Measurements from ENCODE around the gene HSD17B3. TPM values are rescaled to one million over a fixed set of nuclear protein-coding genes. Genes with fewer than 3 reads are reported as not detected.
A peak's percentile ranks its signal among the peaks of the same experiment; 100 is the strongest.

HSD17B3 gene
- total and polyA plus RNA-seq, 2 of the 13 experiments (the other 11 are each of a cell fraction or from before 2014, with no cell fraction given) = 0.12 TPM; not detected in 1

DNA sequence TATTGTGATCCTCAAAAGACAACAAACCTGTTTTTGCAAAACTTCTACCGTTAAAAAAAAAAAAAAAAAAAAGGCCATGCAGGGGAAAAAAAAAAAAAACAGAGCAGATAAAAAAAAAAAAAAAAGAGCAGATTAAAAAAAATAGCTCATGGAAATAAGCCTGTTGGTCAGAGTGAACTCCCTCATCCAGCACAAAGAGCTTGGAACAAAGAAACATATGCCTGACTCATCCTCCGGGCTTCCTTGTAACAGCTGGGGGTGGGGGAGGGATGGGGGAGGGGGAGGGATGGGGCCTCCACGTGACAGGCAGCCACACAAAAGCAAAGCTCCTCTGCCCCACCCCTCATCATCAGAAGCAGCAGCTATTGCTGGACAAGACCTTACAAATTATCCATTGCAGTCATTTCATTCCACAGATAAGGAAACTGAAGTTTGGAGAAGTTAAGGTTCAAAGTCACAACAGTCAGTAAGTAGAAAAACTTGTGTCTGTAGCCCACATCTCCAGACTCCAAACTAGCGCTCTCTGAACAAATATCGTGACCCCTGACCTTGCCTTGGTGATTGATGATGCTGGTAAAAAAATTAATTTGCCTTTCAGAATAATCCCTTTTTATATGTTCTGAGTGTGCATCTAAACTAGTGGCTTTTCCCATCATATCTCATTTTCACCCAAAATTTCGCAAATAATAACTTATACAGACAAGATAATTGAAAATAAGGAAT, 42.6 kb upstream of the HSD17B3 start (continued):
- TF ChIP-seq SOX13 (IDR thresholded peaks at IDR 0.05) = no peak
- TF ChIP-seq SOX13 (CRISPR knock-in tag; conservative IDR thresholded peaks at IDR 0.05 in 1 of 2, IDR thresholded peaks at IDR 0.05 in 1 of 2) = peak in 1 of 2 experiments; percentile 78; a peak in 2 of 4 replicates
- TF ChIP-seq RBFOX2 (IDR thresholded peaks at IDR 0.05; ENCODE audit: low read depth, low read length) = 0 out of 2 replicates have a peak, but pooled peaks have one; percentile 15
- TF ChIP-seq ZSCAN21 (CRISPR knock-in tag; IDR thresholded peaks at IDR 0.05; ENCODE audit: borderline replicate concordance) = no peak
- no peak for TF ChIP-seq JARID2 (CRISPR knock-in tag; IDR thresholded peaks at IDR 0.05; ENCODE audit: insufficient replicate concordance)
- TF ChIP-seq, protein P1, sequence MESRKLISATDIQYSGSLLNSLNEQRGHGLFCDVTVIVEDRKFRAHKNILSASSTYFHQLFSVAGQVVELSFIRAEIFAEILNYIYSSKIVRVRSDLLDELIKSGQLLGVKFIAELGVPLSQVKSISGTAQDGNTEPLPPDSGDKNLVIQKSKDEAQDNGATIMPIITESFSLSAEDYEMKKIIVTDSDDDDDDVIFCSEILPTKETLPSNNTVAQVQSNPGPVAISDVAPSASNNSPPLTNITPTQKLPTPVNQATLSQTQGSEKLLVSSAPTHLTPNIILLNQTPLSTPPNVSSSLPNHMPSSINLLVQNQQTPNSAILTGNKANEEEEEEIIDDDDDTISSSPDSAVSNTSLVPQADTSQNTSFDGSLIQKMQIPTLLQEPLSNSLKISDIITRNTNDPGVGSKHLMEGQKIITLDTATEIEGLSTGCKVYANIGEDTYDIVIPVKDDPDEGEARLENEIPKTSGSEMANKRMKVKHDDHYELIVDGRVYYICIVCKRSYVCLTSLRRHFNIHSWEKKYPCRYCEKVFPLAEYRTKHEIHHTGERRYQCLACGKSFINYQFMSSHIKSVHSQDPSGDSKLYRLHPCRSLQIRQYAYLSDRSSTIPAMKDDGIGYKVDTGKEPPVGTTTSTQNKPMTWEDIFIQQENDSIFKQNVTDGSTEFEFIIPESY (CRISPR knock-in tag; IDR thresholded peaks at IDR 0.05) = peak; percentile 45; the same call in 1 of the 2 replicates
- peak; percentile 65 for TF ChIP-seq NR2F6 (IDR thresholded peaks at IDR 0.05)
- no peak for TF ChIP-seq NR2F6 (CRISPR knock-in tag; IDR thresholded peaks at IDR 0.05)
- TF ChIP-seq, protein P2, sequence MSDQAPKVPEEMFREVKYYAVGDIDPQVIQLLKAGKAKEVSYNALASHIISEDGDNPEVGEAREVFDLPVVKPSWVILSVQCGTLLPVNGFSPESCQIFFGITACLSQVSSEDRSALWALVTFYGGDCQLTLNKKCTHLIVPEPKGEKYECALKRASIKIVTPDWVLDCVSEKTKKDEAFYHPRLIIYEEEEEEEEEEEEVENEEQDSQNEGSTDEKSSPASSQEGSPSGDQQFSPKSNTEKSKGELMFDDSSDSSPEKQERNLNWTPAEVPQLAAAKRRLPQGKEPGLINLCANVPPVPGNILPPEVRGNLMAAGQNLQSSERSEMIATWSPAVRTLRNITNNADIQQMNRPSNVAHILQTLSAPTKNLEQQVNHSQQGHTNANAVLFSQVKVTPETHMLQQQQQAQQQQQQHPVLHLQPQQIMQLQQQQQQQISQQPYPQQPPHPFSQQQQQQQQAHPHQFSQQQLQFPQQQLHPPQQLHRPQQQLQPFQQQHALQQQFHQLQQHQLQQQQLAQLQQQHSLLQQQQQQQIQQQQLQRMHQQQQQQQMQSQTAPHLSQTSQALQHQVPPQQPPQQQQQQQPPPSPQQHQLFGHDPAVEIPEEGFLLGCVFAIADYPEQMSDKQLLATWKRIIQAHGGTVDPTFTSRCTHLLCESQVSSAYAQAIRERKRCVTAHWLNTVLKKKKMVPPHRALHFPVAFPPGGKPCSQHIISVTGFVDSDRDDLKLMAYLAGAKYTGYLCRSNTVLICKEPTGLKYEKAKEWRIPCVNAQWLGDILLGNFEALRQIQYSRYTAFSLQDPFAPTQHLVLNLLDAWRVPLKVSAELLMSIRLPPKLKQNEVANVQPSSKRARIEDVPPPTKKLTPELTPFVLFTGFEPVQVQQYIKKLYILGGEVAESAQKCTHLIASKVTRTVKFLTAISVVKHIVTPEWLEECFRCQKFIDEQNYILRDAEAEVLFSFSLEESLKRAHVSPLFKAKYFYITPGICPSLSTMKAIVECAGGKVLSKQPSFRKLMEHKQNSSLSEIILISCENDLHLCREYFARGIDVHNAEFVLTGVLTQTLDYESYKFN (CRISPR knock-in tag; conservative IDR thresholded peaks at IDR 0.05) = no peak
- TF ChIP-seq, protein P3, sequence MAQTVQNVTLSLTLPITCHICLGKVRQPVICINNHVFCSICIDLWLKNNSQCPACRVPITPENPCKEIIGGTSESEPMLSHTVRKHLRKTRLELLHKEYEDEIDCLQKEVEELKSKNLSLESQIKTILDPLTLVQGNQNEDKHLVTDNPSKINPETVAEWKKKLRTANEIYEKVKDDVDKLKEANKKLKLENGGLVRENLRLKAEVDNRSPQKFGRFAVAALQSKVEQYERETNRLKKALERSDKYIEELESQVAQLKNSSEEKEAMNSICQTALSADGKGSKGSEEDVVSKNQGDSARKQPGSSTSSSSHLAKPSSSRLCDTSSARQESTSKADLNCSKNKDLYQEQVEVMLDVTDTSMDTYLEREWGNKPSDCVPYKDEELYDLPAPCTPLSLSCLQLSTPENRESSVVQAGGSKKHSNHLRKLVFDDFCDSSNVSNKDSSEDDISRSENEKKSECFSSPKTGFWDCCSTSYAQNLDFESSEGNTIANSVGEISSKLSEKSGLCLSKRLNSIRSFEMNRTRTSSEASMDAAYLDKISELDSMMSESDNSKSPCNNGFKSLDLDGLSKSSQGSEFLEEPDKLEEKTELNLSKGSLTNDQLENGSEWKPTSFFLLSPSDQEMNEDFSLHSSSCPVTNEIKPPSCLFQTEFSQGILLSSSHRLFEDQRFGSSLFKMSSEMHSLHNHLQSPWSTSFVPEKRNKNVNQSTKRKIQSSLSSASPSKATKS (CRISPR knock-in tag; IDR thresholded peaks at IDR 0.05) = no peak
- TF ChIP-seq ZNF441 (CRISPR knock-in tag; IDR thresholded peaks at IDR 0.05; ENCODE audit: borderline replicate concordance) = no peak
- TF ChIP-seq, protein P4, sequence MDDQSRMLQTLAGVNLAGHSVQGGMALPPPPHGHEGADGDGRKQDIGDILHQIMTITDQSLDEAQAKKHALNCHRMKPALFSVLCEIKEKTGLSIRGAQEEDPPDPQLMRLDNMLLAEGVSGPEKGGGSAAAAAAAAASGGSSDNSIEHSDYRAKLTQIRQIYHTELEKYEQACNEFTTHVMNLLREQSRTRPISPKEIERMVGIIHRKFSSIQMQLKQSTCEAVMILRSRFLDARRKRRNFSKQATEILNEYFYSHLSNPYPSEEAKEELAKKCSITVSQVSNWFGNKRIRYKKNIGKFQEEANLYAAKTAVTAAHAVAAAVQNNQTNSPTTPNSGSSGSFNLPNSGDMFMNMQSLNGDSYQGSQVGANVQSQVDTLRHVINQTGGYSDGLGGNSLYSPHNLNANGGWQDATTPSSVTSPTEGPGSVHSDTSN (CRISPR knock-in tag; IDR thresholded peaks at IDR 0.05; ENCODE audit: borderline replicate concordance) = no peak
- TF ChIP-seq HMGA1 (CRISPR knock-in tag; conservative IDR thresholded peaks at IDR 0.05) = no peak
- TF ChIP-seq POLR2G (IDR thresholded peaks at IDR 0.05; ENCODE audit: low read depth, low read length) = no peak
- TF ChIP-seq, protein P5, sequence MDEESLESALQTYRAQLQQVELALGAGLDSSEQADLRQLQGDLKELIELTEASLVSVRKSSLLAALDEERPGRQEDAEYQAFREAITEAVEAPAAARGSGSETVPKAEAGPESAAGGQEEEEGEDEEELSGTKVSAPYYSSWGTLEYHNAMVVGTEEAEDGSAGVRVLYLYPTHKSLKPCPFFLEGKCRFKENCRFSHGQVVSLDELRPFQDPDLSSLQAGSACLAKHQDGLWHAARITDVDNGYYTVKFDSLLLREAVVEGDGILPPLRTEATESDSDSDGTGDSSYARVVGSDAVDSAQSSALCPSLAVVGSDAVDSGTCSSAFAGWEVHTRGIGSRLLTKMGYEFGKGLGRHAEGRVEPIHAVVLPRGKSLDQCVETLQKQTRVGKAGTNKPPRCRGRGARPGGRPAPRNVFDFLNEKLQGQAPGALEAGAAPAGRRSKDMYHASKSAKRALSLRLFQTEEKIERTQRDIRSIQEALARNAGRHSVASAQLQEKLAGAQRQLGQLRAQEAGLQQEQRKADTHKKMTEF (CRISPR knock-in tag; IDR thresholded peaks at IDR 0.05) = 0 out of 2 replicates have a peak, but pooled peaks have one; percentile 14
- TF ChIP-seq, protein P6, sequence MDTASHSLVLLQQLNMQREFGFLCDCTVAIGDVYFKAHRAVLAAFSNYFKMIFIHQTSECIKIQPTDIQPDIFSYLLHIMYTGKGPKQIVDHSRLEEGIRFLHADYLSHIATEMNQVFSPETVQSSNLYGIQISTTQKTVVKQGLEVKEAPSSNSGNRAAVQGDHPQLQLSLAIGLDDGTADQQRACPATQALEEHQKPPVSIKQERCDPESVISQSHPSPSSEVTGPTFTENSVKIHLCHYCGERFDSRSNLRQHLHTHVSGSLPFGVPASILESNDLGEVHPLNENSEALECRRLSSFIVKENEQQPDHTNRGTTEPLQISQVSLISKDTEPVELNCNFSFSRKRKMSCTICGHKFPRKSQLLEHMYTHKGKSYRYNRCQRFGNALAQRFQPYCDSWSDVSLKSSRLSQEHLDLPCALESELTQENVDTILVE (CRISPR knock-in tag; IDR thresholded peaks at IDR 0.05) = no peak
- no peak for TF ChIP-seq ZNF343 (CRISPR knock-in tag; IDR thresholded peaks at IDR 0.05)

Measured in HepG2 (cell line).